ENCODE measurements around the gene EML4.

EML4 gene

DNA sequence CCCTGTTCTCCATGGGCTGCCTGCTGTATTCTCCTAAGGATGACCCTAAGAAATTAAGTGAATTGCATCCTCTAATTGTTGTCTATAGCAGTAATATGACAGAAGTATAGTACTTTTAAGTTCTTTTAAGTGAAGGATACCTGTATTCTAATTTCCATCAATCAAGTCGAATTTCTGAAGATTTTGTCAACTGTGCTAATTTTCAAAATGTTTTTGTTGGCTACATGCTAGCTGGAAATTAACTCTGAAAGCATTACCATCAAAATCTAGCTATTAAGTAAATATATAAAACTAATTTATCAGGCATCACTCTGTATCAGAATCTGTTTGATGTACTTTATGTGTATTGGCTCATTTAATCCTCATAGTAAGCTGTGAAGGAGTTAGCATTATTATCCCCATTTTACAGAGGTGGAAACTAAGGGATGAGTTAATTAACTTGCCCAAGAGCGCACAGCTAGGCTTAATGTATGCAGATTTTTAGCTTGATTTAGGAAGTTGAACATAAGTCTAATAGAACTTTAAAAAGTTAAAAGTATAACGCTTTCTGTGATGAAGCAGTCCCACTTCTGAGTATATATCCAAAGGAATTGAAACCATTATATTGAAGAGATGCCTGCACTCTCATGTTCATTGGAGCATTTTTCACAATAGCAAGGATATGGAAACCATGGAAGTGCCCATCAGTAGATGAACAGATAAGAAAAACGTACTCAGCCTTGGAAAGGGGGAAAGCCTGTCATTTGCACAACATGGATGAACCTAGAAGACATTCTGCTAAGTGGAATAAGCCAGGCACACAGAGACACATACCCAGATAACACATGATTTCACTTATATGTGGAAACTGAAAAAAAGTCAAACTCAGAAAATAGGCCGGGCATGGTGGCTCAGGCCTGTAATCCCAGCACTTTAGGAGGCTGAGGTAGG is 32.0 kb downstream of the EML4 start:
- no peak overlapping the region for H3K27ac ChIP-seq (ENCODE audit: low read length)
- H3K4me3 ChIP-seq (ENCODE audit: low read depth in 1 of 2, low read length in 2 of 2), result no peak overlapping the region
- H3K27me3 ChIP-seq (ENCODE audit: low read depth, low read length), result no peaks in the 10 kb centered on the region
- H3K36me3 ChIP-seq (ENCODE audit: control insufficient read depth in 1 of 2, insufficient read depth in 2 of 2, low read length in 2 of 2), result no peaks in the 10 kb centered on the region
- peaks cover 5 to 10% of the 10 kb centered on the region in 2 donors for H3K4me1 ChIP-seq (ENCODE audit: control insufficient read depth in 1 of 2, insufficient read depth in 2 of 2, low read length in 2 of 2)
- no peaks in the 10 kb centered on the region for H3K9me3 ChIP-seq (ENCODE audit: control insufficient read depth in 1 of 2, low read length in 2 of 2)

DNA sequence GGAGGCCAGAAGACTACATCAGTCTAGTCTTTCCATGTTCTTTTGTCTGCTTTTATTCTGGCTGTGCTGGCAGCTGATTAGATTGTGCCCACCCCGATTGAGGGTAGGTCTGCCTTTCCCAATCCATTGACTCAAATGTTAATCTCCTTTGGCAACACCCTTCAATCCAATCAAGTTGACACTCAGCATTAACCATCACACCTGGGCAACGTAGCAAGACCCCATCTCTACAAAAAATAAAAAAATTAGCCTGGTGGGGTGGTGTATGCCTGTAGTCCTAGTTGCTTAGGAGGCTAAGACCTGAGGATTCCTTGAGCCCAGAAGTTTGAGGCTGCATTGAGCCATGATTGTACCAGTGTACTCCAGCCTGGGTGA is 33.5 kb downstream of the EML4 start:
- H3K4me3 ChIP-seq (ENCODE audit: low read depth in 1 of 2, low read length in 2 of 2), result no peak overlapping the region
- no peaks in the 10 kb centered on the region for H3K9me3 ChIP-seq (ENCODE audit: control insufficient read depth in 1 of 2, low read length in 2 of 2)
- H3K27ac ChIP-seq (ENCODE audit: low read length), result no peak overlapping the region
- H3K4me1 ChIP-seq (ENCODE audit: control insufficient read depth in 1 of 2, insufficient read depth in 2 of 2, low read length in 2 of 2), result peaks cover 0 to 7% of the 10 kb centered on the region in 2 donors
- no peaks in the 10 kb centered on the region for H3K36me3 ChIP-seq (ENCODE audit: control insufficient read depth in 1 of 2, insufficient read depth in 2 of 2, low read length in 2 of 2)
- H3K27me3 ChIP-seq (ENCODE audit: low read depth, low read length), result no peaks in the 10 kb centered on the region

GRCh38 chr2:42203792-42204191 is 34.6 kb downstream of the EML4 start:
- H3K4me3 ChIP-seq (ENCODE audit: low read depth in 1 of 2, low read length in 2 of 2), result no peak overlapping the region
- H3K9me3 ChIP-seq (ENCODE audit: control insufficient read depth in 1 of 2, low read length in 2 of 2), result no peaks in the 10 kb centered on the region
- H3K36me3 ChIP-seq (ENCODE audit: control insufficient read depth in 1 of 2, insufficient read depth in 2 of 2, low read length in 2 of 2), result no peaks in the 10 kb centered on the region
- no peak overlapping the region for H3K27ac ChIP-seq (ENCODE audit: low read length)
- H3K4me1 ChIP-seq (ENCODE audit: control insufficient read depth in 1 of 2, insufficient read depth in 2 of 2, low read length in 2 of 2), result peaks cover 0 to 7% of the 10 kb centered on the region in 2 donors
- no peaks in the 10 kb centered on the region for H3K27me3 ChIP-seq (ENCODE audit: low read depth, low read length)

GRCh38 chr2:42205337-42205736 is 36.2 kb downstream of the EML4 start:
- H3K4me1 ChIP-seq (ENCODE audit: control insufficient read depth in 1 of 2, insufficient read depth in 2 of 2, low read length in 2 of 2), result peaks cover 0 to 7% of the 10 kb centered on the region in 2 donors
- H3K36me3 ChIP-seq (ENCODE audit: control insufficient read depth in 1 of 2, insufficient read depth in 2 of 2, low read length in 2 of 2), result no peaks in the 10 kb centered on the region
- no peak overlapping the region for H3K4me3 ChIP-seq (ENCODE audit: low read depth in 1 of 2, low read length in 2 of 2)
- H3K9me3 ChIP-seq (ENCODE audit: control insufficient read depth in 1 of 2, low read length in 2 of 2), result no peaks in the 10 kb centered on the region
- H3K27ac ChIP-seq (ENCODE audit: low read length), result no peak overlapping the region
- no peaks in the 10 kb centered on the region for H3K27me3 ChIP-seq (ENCODE audit: low read depth, low read length)

DNA sequence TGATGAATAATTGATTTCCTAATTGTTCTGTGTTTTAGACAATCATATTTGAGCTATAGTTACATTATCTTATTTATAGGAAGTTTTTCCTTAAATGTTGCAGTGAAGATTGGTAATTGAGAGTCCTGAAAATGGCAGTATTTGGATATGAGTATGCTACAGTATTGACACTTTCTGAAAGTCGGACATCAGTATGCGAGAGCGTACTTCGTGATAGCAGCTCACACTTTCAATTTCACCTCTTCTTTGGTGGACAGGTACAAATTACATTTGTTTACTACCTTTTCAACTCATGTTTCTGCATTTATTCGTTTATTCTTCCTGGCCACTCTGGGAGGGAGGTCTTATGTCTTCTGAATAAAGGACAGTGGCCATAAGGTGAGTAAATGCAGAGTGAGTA is 38.7 kb downstream of the EML4 start:
- Histone ChIP-seq H3K27me3 (ENCODE audit: low read depth, low read length) (no peaks in the 10 kb centered on the region), H3K36me3 (ENCODE audit: control insufficient read depth in 1 of 2, insufficient read depth in 2 of 2, low read length in 2 of 2) (no peaks in the 10 kb centered on the region), H3K27ac (ENCODE audit: low read length) (no peak overlapping the region), H3K4me1 (ENCODE audit: control insufficient read depth in 1 of 2, insufficient read depth in 2 of 2, low read length in 2 of 2) (no peaks in the 10 kb centered on the region), H3K9me3 (ENCODE audit: control insufficient read depth in 1 of 2, low read length in 2 of 2) (no peaks in the 10 kb centered on the region), H3K4me3 (ENCODE audit: low read depth in 1 of 2, low read length in 2 of 2) (no peak overlapping the region)

DNA sequence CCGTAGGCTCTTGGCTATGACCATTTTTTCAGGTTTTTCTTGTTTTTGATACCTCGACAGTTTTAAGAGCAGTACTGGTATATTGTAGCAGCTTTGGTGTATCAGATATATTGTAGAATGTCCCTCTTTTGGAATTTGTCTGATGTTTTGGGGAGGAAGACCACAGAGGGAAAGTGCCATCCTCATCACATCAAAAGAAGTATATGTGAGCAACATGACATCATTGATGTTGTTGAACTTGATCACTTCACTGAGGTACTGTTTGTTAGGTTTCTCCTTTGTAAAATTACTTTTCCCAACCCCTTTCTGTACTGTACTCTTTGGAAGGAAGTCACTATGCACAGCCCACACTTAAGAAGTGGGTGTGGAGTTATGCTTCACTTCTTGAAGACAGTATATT is 41.0 kb downstream of the EML4 start:
- Histone ChIP-seq H3K36me3 (ENCODE audit: control insufficient read depth in 1 of 2, insufficient read depth in 2 of 2, low read length in 2 of 2) (no peaks in the 10 kb centered on the region), H3K9me3 (ENCODE audit: control insufficient read depth in 1 of 2, low read length in 2 of 2) (no peaks in the 10 kb centered on the region), H3K27me3 (ENCODE audit: low read depth, low read length) (no peaks in the 10 kb centered on the region), H3K4me1 (ENCODE audit: control insufficient read depth in 1 of 2, insufficient read depth in 2 of 2, low read length in 2 of 2) (no peaks in the 10 kb centered on the region), H3K4me3 (ENCODE audit: low read depth in 1 of 2, low read length in 2 of 2) (no peak overlapping the region), H3K27ac (ENCODE audit: low read length) (no peak overlapping the region)

- Histone ChIP-seq H3K27me3 (ENCODE audit: low read depth, low read length) (no peaks in the 10 kb centered on the region), H3K36me3 (ENCODE audit: control insufficient read depth in 1 of 2, insufficient read depth in 2 of 2, low read length in 2 of 2) (no peaks in the 10 kb centered on the region), H3K4me3 (ENCODE audit: low read depth in 1 of 2, low read length in 2 of 2) (no peak overlapping the region), H3K4me1 (ENCODE audit: control insufficient read depth in 1 of 2, insufficient read depth in 2 of 2, low read length in 2 of 2) (no peaks in the 10 kb centered on the region), H3K9me3 (ENCODE audit: control insufficient read depth in 1 of 2, low read length in 2 of 2) (no peaks in the 10 kb centered on the region), H3K27ac (ENCODE audit: low read length) (no peak overlapping the region)
Measured at GRCh38 chr2:42211291-42211690, 42.1 kb downstream of the EML4 start.

- H3K4me1 ChIP-seq (ENCODE audit: control insufficient read depth in 1 of 2, insufficient read depth in 2 of 2, low read length in 2 of 2), result no peaks in the 10 kb centered on the region
- no peaks in the 10 kb centered on the region for H3K9me3 ChIP-seq (ENCODE audit: control insufficient read depth in 1 of 2, low read length in 2 of 2)
- H3K27ac ChIP-seq (ENCODE audit: low read length), result no peak overlapping the region
- no peak overlapping the region for H3K4me3 ChIP-seq (ENCODE audit: low read depth in 1 of 2, low read length in 2 of 2)
- no peaks in the 10 kb centered on the region for H3K27me3 ChIP-seq (ENCODE audit: low read depth, low read length)
- no peaks in the 10 kb centered on the region for H3K36me3 ChIP-seq (ENCODE audit: control insufficient read depth in 1 of 2, insufficient read depth in 2 of 2, low read length in 2 of 2)
Measured at GRCh38 chr2:42214669-42215068, 45.5 kb downstream of the EML4 start.

- no peaks in the 10 kb centered on the region for H3K4me1 ChIP-seq (ENCODE audit: control insufficient read depth in 1 of 2, insufficient read depth in 2 of 2, low read length in 2 of 2)
- H3K27me3 ChIP-seq (ENCODE audit: low read depth, low read length), result no peaks in the 10 kb centered on the region
- H3K36me3 ChIP-seq (ENCODE audit: control insufficient read depth in 1 of 2, insufficient read depth in 2 of 2, low read length in 2 of 2), result no peaks in the 10 kb centered on the region
- H3K4me3 ChIP-seq (ENCODE audit: low read depth in 1 of 2, low read length in 2 of 2), result no peak overlapping the region
- H3K27ac ChIP-seq (ENCODE audit: low read length), result no peak overlapping the region
- no peaks in the 10 kb centered on the region for H3K9me3 ChIP-seq (ENCODE audit: control insufficient read depth in 1 of 2, low read length in 2 of 2)
Measured at GRCh38 chr2:42216694-42217093, 47.5 kb downstream of the EML4 start.

- H3K4me1 ChIP-seq (ENCODE audit: control insufficient read depth in 1 of 2, insufficient read depth in 2 of 2, low read length in 2 of 2), result no peaks in the 10 kb centered on the region
- H3K27ac ChIP-seq (ENCODE audit: low read length), result no peak overlapping the region
Measured at GRCh38 chr2:42217307-42217706, 48.2 kb downstream of the EML4 start.

GRCh38 chr2:42217914-42218313 is 48.8 kb downstream of the EML4 start:
- no peaks in the 10 kb centered on the region for H3K27me3 ChIP-seq (ENCODE audit: low read depth, low read length)
- no peaks in the 10 kb centered on the region for H3K36me3 ChIP-seq (ENCODE audit: control insufficient read depth in 1 of 2, insufficient read depth in 2 of 2, low read length in 2 of 2)
- H3K9me3 ChIP-seq (ENCODE audit: control insufficient read depth in 1 of 2, low read length in 2 of 2), result no peaks in the 10 kb centered on the region
- H3K4me1 ChIP-seq (ENCODE audit: control insufficient read depth in 1 of 2, insufficient read depth in 2 of 2, low read length in 2 of 2), result peaks cover 0 to 2% of the 10 kb centered on the region in 2 donors
- no peak overlapping the region for H3K4me3 ChIP-seq (ENCODE audit: low read depth in 1 of 2, low read length in 2 of 2)
- H3K27ac ChIP-seq (ENCODE audit: low read length), result no peak overlapping the region

More at GRCh38 chr2:42217307-42217706, 48.2 kb downstream of the EML4 start:
- no peaks in the 10 kb centered on the region for H3K27me3 ChIP-seq (ENCODE audit: low read depth, low read length)
- no peak overlapping the region for H3K4me3 ChIP-seq (ENCODE audit: low read depth in 1 of 2, low read length in 2 of 2)
- H3K36me3 ChIP-seq (ENCODE audit: control insufficient read depth in 1 of 2, insufficient read depth in 2 of 2, low read length in 2 of 2), result no peaks in the 10 kb centered on the region
- H3K9me3 ChIP-seq (ENCODE audit: control insufficient read depth in 1 of 2, low read length in 2 of 2), result no peaks in the 10 kb centered on the region

DNA sequence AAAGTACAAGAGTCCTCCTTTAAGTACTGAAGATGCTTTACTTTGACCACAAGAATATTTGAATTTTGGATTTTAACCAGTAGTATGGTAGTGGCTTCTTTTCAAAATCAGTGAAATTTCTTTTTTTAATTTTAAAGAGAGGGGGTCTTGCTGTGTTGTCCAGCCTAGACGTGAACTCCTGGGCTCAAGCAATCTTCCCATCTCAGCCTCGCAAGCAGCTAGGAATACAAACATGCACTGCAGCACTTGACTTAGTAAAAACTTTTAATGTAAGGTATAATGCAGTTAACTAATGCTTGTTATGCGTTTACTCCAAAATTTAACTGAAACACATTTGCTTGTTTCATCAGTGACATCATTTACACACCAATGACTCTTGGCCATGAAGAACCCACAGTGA is 49.6 kb downstream of the EML4 start:
- Histone ChIP-seq H3K4me1 (ENCODE audit: control insufficient read depth in 1 of 2, insufficient read depth in 2 of 2, low read length in 2 of 2) (peaks cover 0 to 3% of the 10 kb centered on the region in 2 donors), H3K27me3 (ENCODE audit: low read depth, low read length) (no peaks in the 10 kb centered on the region), H3K27ac (ENCODE audit: low read length) (no peak overlapping the region), H3K9me3 (ENCODE audit: control insufficient read depth in 1 of 2, low read length in 2 of 2) (no peaks in the 10 kb centered on the region), H3K36me3 (ENCODE audit: control insufficient read depth in 1 of 2, insufficient read depth in 2 of 2, low read length in 2 of 2) (no peaks in the 10 kb centered on the region), H3K4me3 (ENCODE audit: low read depth in 1 of 2, low read length in 2 of 2) (no peak overlapping the region)
